ENCODE results near the gene UNKL. TPM values are rescaled to one million over a fixed set of nuclear protein-coding genes. Genes with fewer than 3 reads are reported as not detected.

The UNKL gene
- total RNA-seq, 1 donor from 2014 or later, result 3.7 TPM

DNA sequence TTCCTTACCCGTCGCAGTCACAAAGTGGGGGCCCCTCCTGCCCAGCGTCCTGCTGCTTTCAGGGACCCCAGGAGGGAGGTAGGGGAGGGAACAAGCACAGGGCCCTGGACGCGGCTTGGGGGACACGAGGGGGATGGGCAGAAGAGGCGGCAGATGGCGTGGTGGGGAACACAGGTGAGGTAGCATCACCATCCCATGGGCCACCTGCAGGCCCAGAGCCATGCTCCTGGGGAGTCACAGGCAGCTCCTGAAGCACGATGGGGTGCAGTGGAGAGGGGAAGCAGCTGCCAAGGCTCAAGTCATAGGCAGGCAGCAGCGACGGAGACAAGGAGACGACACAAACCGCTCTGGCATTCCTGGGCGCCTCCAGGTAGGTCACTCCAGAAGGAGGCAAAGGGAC lies 10.8 kb downstream of the UNKL start:
- H3K27me3 ChIP-seq (ENCODE audit: control insufficient read depth in 3 of 3, insufficient read depth in 3 of 3, low read length in 3 of 3), result no peaks in the 10 kb centered on the region
- peaks cover 27 to 35% (median 31%) of the 10 kb centered on the region in 3 donors for H3K36me3 ChIP-seq (ENCODE audit: control insufficient read depth in 3 of 3, insufficient read depth in 3 of 3, low read length in 3 of 3)
- no peak overlapping the region for H3K27ac ChIP-seq (ENCODE audit: low read depth, low read length)
- H3K9me3 ChIP-seq (ENCODE audit: control insufficient read depth in 3 of 3, low read length in 3 of 3), result no peaks in the 10 kb centered on the region
- H3K4me1 ChIP-seq (ENCODE audit: control insufficient read depth in 3 of 3, insufficient read depth in 3 of 3, low read length in 3 of 3), result peaks cover 8 to 11% (median 9%) of the 10 kb centered on the region in 3 donors
- H3K9ac ChIP-seq (ENCODE audit: low read depth in 1 of 3, low read length in 3 of 3), result no peak overlapping the region
- no peak overlapping the region for H3K4me3 ChIP-seq (ENCODE audit: low read length in 3 of 3)

DNA sequence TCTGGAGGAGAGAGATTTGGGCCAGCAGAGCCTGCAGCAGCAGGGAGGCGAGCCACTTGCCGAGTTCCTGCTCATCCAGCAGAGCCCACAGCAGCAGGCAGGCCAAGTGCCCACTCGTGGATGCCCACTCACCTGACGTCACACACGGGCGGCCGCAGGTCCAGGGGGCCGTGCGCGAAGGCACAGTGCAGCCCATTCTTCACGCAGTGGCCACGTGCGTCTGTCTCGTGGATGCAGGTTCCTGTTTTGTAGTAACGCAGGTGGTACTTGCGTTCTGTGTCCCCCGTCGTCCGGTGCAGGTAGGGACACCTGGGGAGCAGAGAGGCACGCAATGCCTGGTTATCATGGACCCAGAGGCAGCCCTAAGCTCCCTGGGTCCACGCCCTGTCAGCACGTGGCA lies 11.5 kb downstream of the UNKL start:
- Histone ChIP-seq H3K4me3 (ENCODE audit: low read length in 3 of 3) (no peak overlapping the region), H3K36me3 (ENCODE audit: control insufficient read depth in 3 of 3, insufficient read depth in 3 of 3, low read length in 3 of 3) (peaks cover 32 to 40% (median 38%) of the 10 kb centered on the region in 3 donors), H3K9ac (ENCODE audit: low read depth in 1 of 3, low read length in 3 of 3) (no peak overlapping the region), H3K4me1 (ENCODE audit: control insufficient read depth in 3 of 3, insufficient read depth in 3 of 3, low read length in 3 of 3) (peaks cover 3 to 5% (median 4%) of the 10 kb centered on the region in 3 donors), H3K27ac (ENCODE audit: low read depth, low read length) (no peak overlapping the region), H3K9me3 (ENCODE audit: control insufficient read depth in 3 of 3, low read length in 3 of 3) (no peaks in the 10 kb centered on the region), H3K27me3 (ENCODE audit: control insufficient read depth in 3 of 3, insufficient read depth in 3 of 3, low read length in 3 of 3) (no peaks in the 10 kb centered on the region)

DNA sequence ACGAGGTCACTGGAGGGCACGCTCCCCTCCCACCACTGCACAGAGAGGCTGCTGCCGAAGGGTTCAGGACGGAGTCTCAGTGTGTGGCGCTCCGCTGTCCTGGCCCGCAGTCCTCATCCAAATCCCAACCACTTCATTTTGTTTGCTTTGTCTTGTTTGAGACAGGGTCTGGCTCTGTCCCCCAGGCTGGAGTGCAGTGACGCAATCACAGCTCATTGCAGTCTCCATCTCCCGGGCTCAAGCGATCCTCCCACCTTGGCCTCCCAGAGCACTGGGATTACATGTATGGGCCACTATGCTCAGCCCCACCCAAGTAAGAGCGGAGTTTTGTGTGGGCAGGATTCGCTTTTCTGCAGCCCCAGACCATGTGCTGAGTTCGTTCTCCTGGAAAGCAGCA lies 12.7 kb downstream of the UNKL start:
- no peaks in the 10 kb centered on the region for H3K9me3 ChIP-seq (ENCODE audit: control insufficient read depth in 3 of 3, low read length in 3 of 3)
- no peaks in the 10 kb centered on the region for H3K27me3 ChIP-seq (ENCODE audit: control insufficient read depth in 3 of 3, insufficient read depth in 3 of 3, low read length in 3 of 3)
- H3K9ac ChIP-seq (ENCODE audit: low read depth in 1 of 3, low read length in 3 of 3), result no peak overlapping the region
- H3K36me3 ChIP-seq (ENCODE audit: control insufficient read depth in 3 of 3, insufficient read depth in 3 of 3, low read length in 3 of 3), result peaks cover 37 to 42% (median 42%) of the 10 kb centered on the region in 3 donors
- H3K4me1 ChIP-seq (ENCODE audit: control insufficient read depth in 3 of 3, insufficient read depth in 3 of 3, low read length in 3 of 3), result no peaks in the 10 kb centered on the region
- H3K27ac ChIP-seq (ENCODE audit: low read depth, low read length), result no peak overlapping the region
- H3K4me3 ChIP-seq (ENCODE audit: low read length in 3 of 3), result no peak overlapping the region

DNA sequence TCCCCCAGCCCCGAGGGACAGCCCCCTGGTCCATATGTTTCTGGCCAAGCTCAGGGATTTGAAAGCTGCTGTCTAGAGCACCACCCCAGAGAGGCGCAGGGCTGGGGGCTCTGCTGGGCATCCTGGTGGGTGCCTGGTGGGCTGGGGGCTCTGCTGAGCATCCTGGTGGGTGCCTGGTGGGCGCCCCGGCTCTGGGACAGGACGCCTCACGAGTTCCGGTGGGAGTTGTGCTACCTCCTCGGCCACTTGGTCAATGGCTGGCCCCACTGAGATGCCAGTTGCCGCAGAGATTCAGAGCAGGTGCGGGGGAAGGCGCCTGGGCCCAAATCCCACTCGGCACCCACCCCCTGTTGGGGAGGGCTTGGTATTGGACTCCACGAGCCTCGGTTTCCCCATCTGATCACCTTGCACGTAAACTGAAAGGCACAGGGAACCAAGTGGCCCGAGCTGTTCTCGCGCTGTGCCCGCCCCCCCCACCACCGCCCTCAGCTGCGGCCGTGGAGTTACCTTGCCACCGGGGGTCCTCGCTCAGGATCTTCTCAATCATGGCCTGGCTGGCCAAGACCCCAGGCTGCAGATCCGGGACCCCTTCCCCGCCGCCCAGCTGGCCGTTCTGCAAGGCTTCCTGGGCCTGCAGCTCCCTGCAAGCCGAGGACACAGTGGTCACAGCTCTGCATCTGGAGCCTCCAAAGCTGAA lies 13.3 kb downstream of the UNKL start:
- Histone ChIP-seq H3K4me3 (ENCODE audit: low read length in 3 of 3) (no peak overlapping the region), H3K4me1 (ENCODE audit: control insufficient read depth in 3 of 3, insufficient read depth in 3 of 3, low read length in 3 of 3) (no peaks in the 10 kb centered on the region), H3K27me3 (ENCODE audit: control insufficient read depth in 3 of 3, insufficient read depth in 3 of 3, low read length in 3 of 3) (no peaks in the 10 kb centered on the region), H3K27ac (ENCODE audit: low read depth, low read length) (no peak overlapping the region), H3K9me3 (ENCODE audit: control insufficient read depth in 3 of 3, low read length in 3 of 3) (no peaks in the 10 kb centered on the region), H3K36me3 (ENCODE audit: control insufficient read depth in 3 of 3, insufficient read depth in 3 of 3, low read length in 3 of 3) (peaks cover 38 to 43% (median 43%) of the 10 kb centered on the region in 3 donors), H3K9ac (ENCODE audit: low read depth in 1 of 3, low read length in 3 of 3) (no peak overlapping the region)

DNA sequence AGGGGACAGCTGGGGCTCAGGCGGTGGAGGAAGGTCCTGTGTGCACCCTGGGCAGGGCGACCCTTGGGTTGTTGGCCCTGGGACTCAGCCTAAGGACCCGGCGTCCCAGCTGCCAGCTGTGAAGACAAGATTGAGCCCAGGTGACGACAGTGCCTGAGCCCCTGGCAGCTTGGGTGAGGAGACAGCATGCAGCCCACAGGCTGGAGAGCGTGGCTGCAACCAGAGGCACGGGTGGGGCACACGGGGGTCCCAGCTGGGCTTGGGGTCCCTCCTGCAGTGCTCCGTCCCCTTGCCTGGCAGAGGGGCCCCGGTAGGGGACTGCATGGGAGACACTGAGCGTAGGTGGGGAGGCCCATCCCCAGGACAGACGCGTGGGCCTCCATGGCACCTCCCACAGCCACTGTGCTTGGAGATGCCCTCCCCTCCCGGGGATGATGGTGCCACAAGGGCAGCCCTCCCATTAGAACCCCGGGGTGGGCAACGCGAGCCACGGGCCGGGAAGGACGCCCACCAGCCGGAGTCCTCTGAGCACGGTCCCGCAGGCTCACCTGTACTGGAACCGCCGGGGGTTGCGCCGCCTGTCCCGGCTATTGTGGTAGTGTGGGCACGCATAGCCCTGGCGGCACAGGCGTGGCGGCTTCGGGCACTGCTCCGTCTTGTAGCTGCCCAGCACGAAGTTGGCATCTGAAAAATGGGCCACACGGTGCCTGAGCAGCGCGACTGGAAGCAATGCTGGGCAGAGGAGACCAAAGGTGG lies 15.5 kb downstream of the UNKL start:
- H3K4me3 ChIP-seq (ENCODE audit: low read length in 3 of 3), result no peak overlapping the region
- H3K9me3 ChIP-seq (ENCODE audit: control insufficient read depth in 3 of 3, low read length in 3 of 3), result no peaks in the 10 kb centered on the region
- peaks cover 43 to 45% (median 43%) of the 10 kb centered on the region in 3 donors for H3K36me3 ChIP-seq (ENCODE audit: control insufficient read depth in 3 of 3, insufficient read depth in 3 of 3, low read length in 3 of 3)
- H3K4me1 ChIP-seq (ENCODE audit: control insufficient read depth in 3 of 3, insufficient read depth in 3 of 3, low read length in 3 of 3), result no peaks in the 10 kb centered on the region
- H3K27ac ChIP-seq (ENCODE audit: low read depth, low read length), result no peak overlapping the region
- no peaks in the 10 kb centered on the region for H3K27me3 ChIP-seq (ENCODE audit: control insufficient read depth in 3 of 3, insufficient read depth in 3 of 3, low read length in 3 of 3)
- no peak overlapping the region for H3K9ac ChIP-seq (ENCODE audit: low read depth in 1 of 3, low read length in 3 of 3)

DNA sequence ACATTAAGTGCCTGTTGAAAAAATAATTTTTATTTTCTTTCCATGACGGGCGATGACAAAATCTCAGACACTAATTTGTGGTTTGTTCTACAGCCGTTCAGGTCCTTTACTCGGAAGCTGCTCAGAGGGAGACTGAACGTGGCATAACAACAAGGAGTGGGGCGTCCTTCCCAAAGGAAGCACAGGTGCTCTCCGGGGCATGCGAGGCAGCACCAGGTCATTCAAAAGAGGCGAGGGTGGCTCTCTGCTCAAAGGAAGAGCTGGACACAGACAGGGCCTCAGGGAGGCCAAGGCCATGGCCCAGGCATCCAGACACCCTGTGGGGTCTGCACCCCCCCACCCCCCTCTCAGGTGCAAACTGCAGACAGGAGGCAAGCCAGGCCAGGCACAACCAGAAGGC lies 16.2 kb downstream of the UNKL start:
- no peak overlapping the region for H3K9ac ChIP-seq (ENCODE audit: low read depth in 1 of 3, low read length in 3 of 3)
- H3K27ac ChIP-seq (ENCODE audit: low read depth, low read length), result no peak overlapping the region
- H3K27me3 ChIP-seq (ENCODE audit: control insufficient read depth in 3 of 3, insufficient read depth in 3 of 3, low read length in 3 of 3), result no peaks in the 10 kb centered on the region
- H3K9me3 ChIP-seq (ENCODE audit: control insufficient read depth in 3 of 3, low read length in 3 of 3), result no peaks in the 10 kb centered on the region
- no peak overlapping the region for H3K4me3 ChIP-seq (ENCODE audit: low read length in 3 of 3)
- H3K36me3 ChIP-seq (ENCODE audit: control insufficient read depth in 3 of 3, insufficient read depth in 3 of 3, low read length in 3 of 3), result peaks cover 43 to 50% (median 48%) of the 10 kb centered on the region in 3 donors
- H3K4me1 ChIP-seq (ENCODE audit: control insufficient read depth in 3 of 3, insufficient read depth in 3 of 3, low read length in 3 of 3), result no peaks in the 10 kb centered on the region

DNA sequence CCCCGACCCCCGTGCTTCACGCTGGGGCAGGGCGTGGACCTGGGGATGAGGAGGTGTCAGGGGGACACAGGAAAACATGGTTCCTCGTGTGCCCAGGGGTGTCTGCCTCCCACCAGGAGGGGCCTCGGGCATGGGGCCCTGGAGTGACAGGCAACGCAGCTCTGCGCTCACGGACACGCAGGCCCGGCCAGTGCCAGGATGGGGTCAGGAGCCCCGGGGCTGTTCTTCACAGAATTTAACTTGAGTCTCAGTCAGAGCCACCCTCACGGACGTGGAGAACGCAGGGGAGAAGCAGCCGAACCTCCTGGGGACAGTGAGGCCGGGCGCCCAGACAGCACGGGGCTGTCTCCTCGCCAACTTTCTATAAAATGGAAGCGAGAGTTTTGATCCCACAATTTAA lies 16.7 kb downstream of the UNKL start:
- Histone ChIP-seq H3K4me1 (ENCODE audit: control insufficient read depth in 3 of 3, insufficient read depth in 3 of 3, low read length in 3 of 3) (no peaks in the 10 kb centered on the region), H3K27ac (ENCODE audit: low read depth, low read length) (no peak overlapping the region), H3K9me3 (ENCODE audit: control insufficient read depth in 3 of 3, low read length in 3 of 3) (no peaks in the 10 kb centered on the region), H3K36me3 (ENCODE audit: control insufficient read depth in 3 of 3, insufficient read depth in 3 of 3, low read length in 3 of 3) (peaks cover 43 to 53% (median 48%) of the 10 kb centered on the region in 3 donors), H3K4me3 (ENCODE audit: low read length in 3 of 3) (no peak overlapping the region), H3K27me3 (ENCODE audit: control insufficient read depth in 3 of 3, insufficient read depth in 3 of 3, low read length in 3 of 3) (no peaks in the 10 kb centered on the region), H3K9ac (ENCODE audit: low read depth in 1 of 3, low read length in 3 of 3) (no peak overlapping the region)

DNA sequence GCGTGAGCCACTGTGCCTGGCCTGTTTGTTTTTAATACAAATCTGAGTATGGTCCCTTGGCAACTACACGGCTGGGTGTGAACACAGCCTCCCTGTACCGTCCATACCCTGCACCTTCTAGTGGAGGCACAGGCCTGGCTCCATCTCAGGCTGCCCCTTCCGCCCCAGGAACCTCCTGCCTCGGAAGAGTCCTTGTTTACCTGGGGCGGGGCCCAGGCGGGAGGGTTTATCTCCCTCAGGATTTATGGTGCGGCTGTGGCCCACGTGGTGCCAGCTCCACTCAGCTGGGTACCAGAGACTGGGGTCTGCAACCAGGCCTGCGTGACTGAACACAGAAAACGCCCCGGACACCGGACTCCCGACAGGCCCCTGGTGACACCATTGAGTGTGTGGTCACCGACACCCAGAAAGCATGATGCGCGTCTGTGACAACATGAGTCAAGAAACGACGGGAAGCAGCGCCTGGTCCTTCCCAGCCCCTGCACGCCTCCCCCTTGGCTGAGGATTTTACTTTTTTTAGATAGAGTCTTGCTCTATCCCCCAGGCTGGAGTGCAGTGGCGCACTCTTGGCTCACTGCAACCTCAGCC lies 19.0 kb downstream of the UNKL start:
- peaks cover 39 to 55% (median 44%) of the 10 kb centered on the region in 3 donors for H3K36me3 ChIP-seq (ENCODE audit: control insufficient read depth in 3 of 3, insufficient read depth in 3 of 3, low read length in 3 of 3)
- H3K4me3 ChIP-seq (ENCODE audit: low read length in 3 of 3), result no peak overlapping the region
- H3K9ac ChIP-seq (ENCODE audit: low read depth in 1 of 3, low read length in 3 of 3), result no peak overlapping the region
- no peaks in the 10 kb centered on the region for H3K4me1 ChIP-seq (ENCODE audit: control insufficient read depth in 3 of 3, insufficient read depth in 3 of 3, low read length in 3 of 3)
- no peak overlapping the region for H3K27ac ChIP-seq (ENCODE audit: low read depth, low read length)
- no peaks in the 10 kb centered on the region for H3K9me3 ChIP-seq (ENCODE audit: control insufficient read depth in 3 of 3, low read length in 3 of 3)
- H3K27me3 ChIP-seq (ENCODE audit: control insufficient read depth in 3 of 3, insufficient read depth in 3 of 3, low read length in 3 of 3), result no peaks in the 10 kb centered on the region

DNA sequence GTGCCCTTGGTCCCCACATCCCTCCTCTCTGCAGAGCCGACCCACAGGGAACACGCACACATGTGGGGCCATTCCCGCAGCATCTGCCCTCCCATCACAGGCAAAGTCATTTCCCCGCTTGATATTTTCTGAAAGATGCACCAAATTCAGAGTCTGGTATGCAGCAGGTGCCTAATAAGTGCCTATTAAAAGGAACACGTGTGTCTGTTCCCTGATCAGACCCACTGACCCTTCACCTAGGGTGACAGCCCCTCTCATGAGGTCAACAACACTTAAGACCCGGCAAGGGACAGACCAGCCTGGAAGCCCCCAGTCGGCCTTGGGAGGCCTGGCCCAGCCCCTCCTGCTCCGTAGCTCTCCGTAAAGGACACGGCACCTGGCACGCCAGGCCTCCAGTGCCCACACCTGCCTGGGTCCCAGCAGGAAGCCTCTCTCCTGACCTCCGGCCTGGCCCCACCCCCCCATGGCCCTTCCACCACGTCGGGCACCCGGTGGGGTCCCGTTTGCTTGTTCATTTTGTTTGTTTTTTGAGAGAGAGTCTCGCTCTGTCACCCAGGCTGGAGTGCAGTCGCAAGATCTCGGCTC lies 20.0 kb downstream of the UNKL start:
- peaks cover 41 to 55% (median 50%) of the 10 kb centered on the region in 3 donors for H3K36me3 ChIP-seq (ENCODE audit: control insufficient read depth in 3 of 3, insufficient read depth in 3 of 3, low read length in 3 of 3)
- no peak overlapping the region for H3K27ac ChIP-seq (ENCODE audit: low read depth, low read length)
- no peak overlapping the region for H3K9ac ChIP-seq (ENCODE audit: low read depth in 1 of 3, low read length in 3 of 3)
- no peak overlapping the region for H3K4me3 ChIP-seq (ENCODE audit: low read length in 3 of 3)
- H3K9me3 ChIP-seq (ENCODE audit: control insufficient read depth in 3 of 3, low read length in 3 of 3), result no peaks in the 10 kb centered on the region
- no peaks in the 10 kb centered on the region for H3K4me1 ChIP-seq (ENCODE audit: control insufficient read depth in 3 of 3, insufficient read depth in 3 of 3, low read length in 3 of 3)
- H3K27me3 ChIP-seq (ENCODE audit: control insufficient read depth in 3 of 3, insufficient read depth in 3 of 3, low read length in 3 of 3), result no peaks in the 10 kb centered on the region
